HG03039 (cell line): Measurements from ENCODE around the gene CNTNAP5.

Experiments
- ATAC-seq: cut with Tn5 transposase; IDR thresholded peaks from one replicate; pipeline ENCODE4 v1.9.1; 2021; ENCODE audit warnings: mild to moderate bottlenecking, moderate library complexity; ENCODE audit not compliant: unreplicated experiment

Gene CNTNAP5

GRCh38 chr2:124875627-124876244 is 850.6 kb downstream of the CNTNAP5 start:
- no peak for ATAC-seq

GRCh38 chr2:124877141-124877577 is 852.1 kb downstream of the CNTNAP5 start:
- ATAC-seq = no peak

GRCh38 chr2:124879640-124880039 is 854.6 kb downstream of the CNTNAP5 start:
- no peak for ATAC-seq

- no peak for ATAC-seq
Observed at GRCh38 chr2:124880995-124881394, 855.9 kb downstream of the CNTNAP5 start.

- no peak for ATAC-seq
Observed at GRCh38 chr2:124882423-124882822, 857.3 kb downstream of the CNTNAP5 start.

GRCh38 chr2:124883595-124883994 is 858.5 kb downstream of the CNTNAP5 start:
- ATAC-seq = no peak

- ATAC-seq = no peak
Observed at GRCh38 chr2:124884315-124884714, 859.2 kb downstream of the CNTNAP5 start.

GRCh38 chr2:124886216-124886615 is 861.1 kb downstream of the CNTNAP5 start:
- no peak for ATAC-seq

- ATAC-seq = no peak
Observed at GRCh38 chr2:124887466-124887865, 862.4 kb downstream of the CNTNAP5 start.

GRCh38 chr2:124888431-124888830 is 863.3 kb downstream of the CNTNAP5 start:
- no peak for ATAC-seq

GRCh38 chr2:124894199-124894598 is 869.1 kb downstream of the CNTNAP5 start:
- ATAC-seq = no peak

GRCh38 chr2:124898827-124899226 is 873.7 kb downstream of the CNTNAP5 start:
- no peak for ATAC-seq

- ATAC-seq = no peak
Observed at GRCh38 chr2:124908411-124908810, 883.3 kb downstream of the CNTNAP5 start.

GRCh38 chr2:124911560-124911959 is 886.5 kb downstream of the CNTNAP5 start:
- ATAC-seq = no peak

- no peak for ATAC-seq
Observed at GRCh38 chr2:124913868-124914267, 888.8 kb downstream of the CNTNAP5 start.

GRCh38 chr2:124915567-124915966 is 890.5 kb downstream of the CNTNAP5 start:
- no peak for ATAC-seq

GRCh38 chr2:124919296-124919695 is 894.2 kb downstream of the CNTNAP5 start:
- no peak for ATAC-seq

- no peak for ATAC-seq
Observed at GRCh38 chr2:124920448-124920847, 895.4 kb downstream of the CNTNAP5 start.

GRCh38 chr2:124921191-124921590 is 896.1 kb downstream of the CNTNAP5 start:
- ATAC-seq = no peak

- ATAC-seq = no peak
Observed at GRCh38 chr2:124923097-124923496, 898.0 kb downstream of the CNTNAP5 start.

- ATAC-seq = no peak
Observed at GRCh38 chr2:124933883-124934282, 908.8 kb downstream of the CNTNAP5 start.

GRCh38 chr2:124953921-124954320 is 928.8 kb downstream of the CNTNAP5 start:
- ATAC-seq = no peak

GRCh38 chr2:124959581-124959980 is 934.5 kb downstream of the CNTNAP5 start:
- no peak for ATAC-seq
